SU-DHL-6 (cell line): Measurements from ENCODE around the gene TCF4.

Experiments used
- H2AFZ ChIP-seq: fragments of 200-600 bp; sonication (generic); 2 replicates; pipeline ENCODE4 v1.6.1; 2014; ENCODE audit warnings: low read depth, mild to moderate bottlenecking, moderate library complexity, mixed read lengths, antibody characterized with exemption, low read length; ENCODE audit not compliant: severe bottlenecking
- H3F3A ChIP-seq: fragments of 200-600 bp; shearing (Covaris generic); 2 replicates; pipeline ENCODE4 v1.6.0; 2016; ENCODE audit warnings: antibody characterized with exemption, mild to moderate bottlenecking; ENCODE audit not compliant: insufficient read depth
- H3K27ac ChIP-seq: fragments of 200-600 bp; sonication (generic); 2 replicates; pipeline ENCODE4 v1.5.1; 2016; ENCODE audit warnings: low read depth, mild to moderate bottlenecking, low read length, moderate library complexity, mixed read lengths
- H3K27me3 ChIP-seq: fragments of 200-600 bp; sonication (generic), shearing (Covaris generic); 2 replicates; pipeline ENCODE4 v1.6.0; 2014; ENCODE audit warnings: mild to moderate bottlenecking, low read length
- H3K36me3 ChIP-seq: fragments of 200-600 bp; sonication (generic); 2 replicates; pipeline ENCODE4 v1.6.1; 2014; ENCODE audit warnings: mild to moderate bottlenecking, low read length, mixed read lengths
- H3K4me2 ChIP-seq: fragments of 300-600, 200-600 bp; shearing (Covaris generic), sonication (generic); 2 replicates; pipeline ENCODE4 v1.6.0; 2014; ENCODE audit warnings: low read length, low read depth, mild to moderate bottlenecking; ENCODE audit not compliant: poor library complexity, severe bottlenecking
- H3K4me3 ChIP-seq: fragments of 200-600 bp; sonication (generic); 2 replicates; pipeline ENCODE4 v1.5.1; 2014; ENCODE audit warnings: antibody characterized with exemption, low read length, mild to moderate bottlenecking, mixed read lengths; ENCODE audit not compliant: insufficient read depth, poor library complexity, severe bottlenecking
- H3K79me2 ChIP-seq: fragments of 200-600 bp; sonication (generic); 2 replicates; pipeline ENCODE4 v1.6.1; 2014; ENCODE audit warnings: mild to moderate bottlenecking, low read length, moderate library complexity; ENCODE audit not compliant: insufficient read depth
- H3K9ac ChIP-seq: fragments of 200-600 bp; sonication (generic); 2 replicates; pipeline ENCODE4 v1.7.0; 2014; ENCODE audit warnings: mild to moderate bottlenecking, low read length
- H3K9me2 ChIP-seq: fragments of 200-600 bp; sonication (generic); replicated peaks from 2 replicates; pipeline ENCODE4 v1.6.1; 2014; ENCODE audit warnings: low read length; ENCODE audit not compliant: insufficient read depth
- H3K9me3 ChIP-seq: fragments of 200-600 bp; sonication (generic); 2 replicates; pipeline ENCODE4 v1.6.1; 2014; ENCODE audit warnings: low read length, mixed read lengths; ENCODE audit not compliant: insufficient read depth
- H4K20me1 ChIP-seq: fragments of 200-600 bp; sonication (generic); 2 replicates; pipeline ENCODE4 v1.6.1; 2014; ENCODE audit warnings: low read depth, mild to moderate bottlenecking, antibody characterized with exemption, low read length, moderate library complexity, mixed read lengths
- CTCF ChIP-seq: fragments of 200-600 bp; sonication (generic); IDR thresholded peaks from one replicate; pipeline ENCODE4 v1.5.1; 2017; ENCODE audit warnings: antibody characterized with exemption, mild to moderate bottlenecking, low read length, moderate library complexity; ENCODE audit not compliant: insufficient read depth, poor library complexity, severe bottlenecking
- EZH2phosphoT487 ChIP-seq: fragments of 200-600 bp; sonication (generic), shearing (Covaris generic); conservative IDR thresholded peaks from 2 replicates; pipeline ENCODE4 v1.6.1; 2018; ENCODE audit warnings: mild to moderate bottlenecking, antibody characterized with exemption, low read length, moderate library complexity, mixed read lengths

TCF4 gene

GRCh38 chr18:55547705-55548056, 40.3 kb downstream of the TCF4 start:
- no peaks in the 10 kb centered on the region for H3K36me3 ChIP-seq
- no peak for TF ChIP-seq CTCF
- TF ChIP-seq EZH2phosphoT487, result no peak
- no peaks in the 10 kb centered on the region for H3K79me2 ChIP-seq
- H3K9me3 ChIP-seq, result no peaks in the 10 kb centered on the region; the same call in 1 of the 2 replicates
- no peaks in the 10 kb centered on the region for H3F3A ChIP-seq
- H3K27me3 ChIP-seq, result no peaks in the 10 kb centered on the region
- no peak overlapping the region for H3K9ac ChIP-seq
- no peaks in the 10 kb centered on the region for H4K20me1 ChIP-seq
- no peak overlapping the region for H3K27ac ChIP-seq
- no peaks in the 10 kb centered on the region for H3K9me2 ChIP-seq
- H2AFZ ChIP-seq, result no peak overlapping the region
- no peak overlapping the region for H3K4me3 ChIP-seq
- H3K4me2 ChIP-seq, result no peak overlapping the region

- Histone ChIP-seq H3F3A (no peaks in the 10 kb centered on the region), H3K79me2 (no peaks in the 10 kb centered on the region), H3K9ac (no peak overlapping the region), H3K27me3 (no peaks in the 10 kb centered on the region), H3K4me3 (no peak overlapping the region), H3K9me2 (no peaks in the 10 kb centered on the region), H3K36me3 (no peaks in the 10 kb centered on the region), H3K27ac (no peak overlapping the region), H2AFZ (no peak overlapping the region), H4K20me1 (no peaks in the 10 kb centered on the region), H3K4me2 (no peak overlapping the region), H3K9me3 (no peaks in the 10 kb centered on the region; the same call in 1 of the 2 replicates)
- TF ChIP-seq CTCF, result no peak
- no peak for TF ChIP-seq EZH2phosphoT487
Observed at GRCh38 chr18:55546851-55547704, 40.9 kb downstream of the TCF4 start.

- Histone ChIP-seq H3K4me2 (no peak overlapping the region), H3K27ac (no peak overlapping the region), H4K20me1 (no peaks in the 10 kb centered on the region), H3K79me2 (no peaks in the 10 kb centered on the region), H3K36me3 (no peaks in the 10 kb centered on the region), H3K27me3 (no peaks in the 10 kb centered on the region), H3F3A (no peaks in the 10 kb centered on the region), H3K4me3 (no peak overlapping the region), H3K9me3 (no peaks in the 10 kb centered on the region), H3K9me2 (no peaks in the 10 kb centered on the region), H2AFZ (no peak overlapping the region), H3K9ac (no peak overlapping the region)
- TF ChIP-seq EZH2phosphoT487 (no peak), CTCF (no peak)
Observed at GRCh38 chr18:55544014-55544413, 44.0 kb downstream of the TCF4 start.
